ENCODE results near the gene SLC25A17. TPM values are rescaled to one million over a fixed set of nuclear protein-coding genes. Genes with fewer than 3 reads are reported as not detected.
"Not testable (repeated sequence)": the region's sequence is repeated elsewhere in the genome, so short reads cannot be mapped to it uniquely, and the experiment has no call there.

Gene SLC25A17
- total RNA-seq, 6 experiments from 2014 or later, result 23.5 to 25.5 (median 24.6) TPM

GRCh38 chr22:40721266-40721665 lies 97.9 kb downstream of the SLC25A17 start:
- TF ChIP-seq CTCF (IDR thresholded peaks at IDR 0.05), result no peak
- H3K9me3 Mint-ChIP-seq, result no peaks in the 10 kb centered on the region
- H3K4me3 Mint-ChIP-seq, result no peak overlapping the region
- no peaks in the 10 kb centered on the region for H3K36me3 Mint-ChIP-seq (ENCODE audit: low read depth)
- DNase-seq, result peak; percentile 17
- peak overlapping the region; percentile 47 for H3K27ac Mint-ChIP-seq
- peaks cover 19% of the 10 kb centered on the region for H3K4me1 Mint-ChIP-seq (ENCODE audit: low read depth)
- peaks cover 1% of the 10 kb centered on the region for H3K27me3 Mint-ChIP-seq (ENCODE audit: insufficient read depth)

DNA sequence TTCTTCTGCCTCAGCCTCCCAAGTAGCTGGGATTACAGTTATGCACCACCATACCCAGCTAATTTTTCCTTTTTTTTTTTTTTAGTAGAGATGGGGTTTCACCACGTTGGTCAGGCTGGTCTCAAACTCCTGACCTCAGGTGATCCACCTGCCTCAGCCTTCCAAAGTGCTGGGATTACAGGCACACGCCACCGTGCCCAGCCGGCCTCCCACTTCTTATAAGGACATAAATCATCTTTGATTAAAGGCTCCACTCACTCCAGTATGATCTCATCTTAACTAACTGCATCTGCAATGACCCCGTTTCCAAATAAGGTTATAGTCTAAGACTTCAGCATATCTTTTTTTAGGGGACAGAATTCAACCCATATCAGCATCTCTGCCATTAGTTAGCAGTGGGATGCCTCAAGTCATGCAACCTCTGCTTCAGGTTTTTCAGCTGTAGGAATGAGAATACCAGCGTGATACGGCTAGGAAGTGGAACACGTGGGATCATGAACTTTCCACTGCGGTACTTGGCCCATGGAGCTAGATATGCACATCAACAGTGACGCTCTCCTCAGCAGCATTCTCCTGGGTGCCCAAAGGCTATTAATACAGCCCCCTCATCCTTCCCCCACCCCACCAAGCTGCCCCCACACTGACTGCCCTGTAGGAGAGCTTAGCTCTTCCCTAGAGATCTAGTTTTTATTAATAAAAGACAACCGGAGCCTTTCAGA lies 98.4 kb downstream of the SLC25A17 start:
- H3K27ac Mint-ChIP-seq, result peak overlapping the region; percentile 47; the same call in 1 of the 2 replicates
- TF ChIP-seq CTCF (IDR thresholded peaks at IDR 0.05), result no peak
- H3K4me3 Mint-ChIP-seq, result no peak overlapping the region
- peaks cover 24% of the 10 kb centered on the region for H3K4me1 Mint-ChIP-seq (ENCODE audit: low read depth)
- H3K27me3 Mint-ChIP-seq (ENCODE audit: insufficient read depth), result peaks cover 1% of the 10 kb centered on the region
- no peak for DNase-seq
- H3K36me3 Mint-ChIP-seq (ENCODE audit: low read depth), result no peaks in the 10 kb centered on the region
- H3K9me3 Mint-ChIP-seq, result no peaks in the 10 kb centered on the region

DNA sequence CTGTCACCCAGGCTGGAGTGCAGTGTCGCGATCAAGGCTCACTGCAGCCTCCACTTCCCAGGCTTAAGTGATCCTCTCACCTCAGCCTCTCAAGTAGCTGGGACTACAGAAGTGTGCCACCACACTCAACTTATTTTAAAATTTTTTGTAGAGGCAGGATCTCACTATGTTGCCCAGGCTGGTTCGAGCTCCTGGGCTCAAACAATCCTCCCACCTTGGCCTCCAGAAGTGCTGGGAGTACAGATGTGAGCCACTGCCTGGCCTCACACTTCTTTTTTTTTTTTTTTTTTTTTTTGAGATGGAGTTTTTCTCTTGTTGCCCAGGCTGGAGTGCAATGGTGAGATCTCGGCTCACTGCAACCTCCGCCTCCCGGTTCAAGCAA lies 99.0 kb downstream of the SLC25A17 start:
- not testable (repeated sequence) for H3K9me3 Mint-ChIP-seq; H3K27me3 Mint-ChIP-seq (ENCODE audit: insufficient read depth)
- H3K27ac Mint-ChIP-seq, result peak overlapping the region; percentile 22; the same call in 1 of the 2 replicates

More for the DNA sequence above, 99.0 kb downstream of the SLC25A17 start:
- DNase-seq; H3K36me3 Mint-ChIP-seq (ENCODE audit: low read depth); H3K4me3 Mint-ChIP-seq: not testable (repeated sequence)
- H3K4me1 Mint-ChIP-seq (ENCODE audit: low read depth), result peaks cover 30% of the 10 kb centered on the region

Small RNA genes lying within 50 kb of the gene (microRNA-seq; reads per million reads assigned to microRNA genes)
- gene MIR4766, result 2.3 reads per million

Other genes with a start within 250 kb of the SLC25A17 start
- 10 to 100 TPM; 36.4 to 48.7 (median 42.2) TPM for gene MRTFA, start 182.6 kb downstream of the SLC25A17 start, total RNA-seq (2021; fragmentation: NEBNext Ultra II Directional; extraction: Animal tissue kit (Norgen Biotek cat#: 25700))
- gene MCHR1, start 139.9 kb downstream of the SLC25A17 start, total RNA-seq (2021; fragmentation: NEBNext Ultra II Directional; extraction: Animal tissue kit (Norgen Biotek cat#: 25700)), result under 1 TPM in 1 of 6 experiments, not detected in 5; 0.28 TPM
- gene ST13, start 37.3 kb upstream of the SLC25A17 start, total RNA-seq (2021; fragmentation: NEBNext Ultra II Directional; extraction: Animal tissue kit (Norgen Biotek cat#: 25700)), result 100 to 1,000 TPM; 236 to 251 (median 243) TPM
- 10 to 100 TPM; 22.7 to 30.5 (median 29.0) TPM for gene XPNPEP3, start 37.8 kb upstream of the SLC25A17 start, total RNA-seq (2021; fragmentation: NEBNext Ultra II Directional; extraction: Animal tissue kit (Norgen Biotek cat#: 25700))
- not detected for gene DNAJB7, start 42.8 kb upstream of the SLC25A17 start, total RNA-seq (2021; fragmentation: NEBNext Ultra II Directional; extraction: Animal tissue kit (Norgen Biotek cat#: 25700))
- 10 to 100 TPM; 69.2 to 77.3 (median 73.0) TPM for gene RBX1, start 132.0 kb upstream of the SLC25A17 start, total RNA-seq (2021; fragmentation: NEBNext Ultra II Directional; extraction: Animal tissue kit (Norgen Biotek cat#: 25700))